ENCODE data around the gene UGT8.
A peak's percentile ranks its signal among the peaks of the same experiment; 100 is the strongest.

The UGT8 gene

DNA sequence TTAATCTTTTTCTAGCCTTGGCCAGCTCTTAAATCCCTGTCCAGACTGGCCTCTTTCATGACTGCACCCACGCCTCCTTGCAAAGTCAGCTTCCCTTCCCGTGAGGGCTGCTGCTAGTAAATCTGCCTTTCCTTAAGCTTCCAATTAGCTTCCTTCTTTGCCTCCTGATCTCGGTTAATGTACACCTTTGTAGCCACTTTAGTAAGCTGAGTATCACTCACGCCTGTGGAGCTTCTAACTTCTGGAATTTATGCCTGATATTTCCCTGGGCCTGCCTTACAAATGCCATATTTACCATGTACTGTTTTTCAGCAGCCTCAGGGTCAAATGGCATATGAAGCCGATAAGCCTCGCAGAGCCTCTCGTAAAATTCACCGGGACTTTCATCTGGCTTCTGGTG is 5.1 kb upstream of the UGT8 start:
- Histone ChIP-seq H3K36me3 (no peaks in the 10 kb centered on the region), H3K27me3 (peaks cover 7% of the 10 kb centered on the region; the same call in 1 of the 2 replicates), H3K4me2 (no peak overlapping the region), H3K27ac (no peak overlapping the region), H3K9me3 (peaks cover 10% of the 10 kb centered on the region), H4K20me1 (no peaks in the 10 kb centered on the region), H3K9ac (no peak overlapping the region), H3K4me1 (no peaks in the 10 kb centered on the region), H3K4me3 (no peak overlapping the region)
- TF ChIP-seq Cebpa-rat (IDR thresholded peaks at IDR 0.05), result no peak

DNA sequence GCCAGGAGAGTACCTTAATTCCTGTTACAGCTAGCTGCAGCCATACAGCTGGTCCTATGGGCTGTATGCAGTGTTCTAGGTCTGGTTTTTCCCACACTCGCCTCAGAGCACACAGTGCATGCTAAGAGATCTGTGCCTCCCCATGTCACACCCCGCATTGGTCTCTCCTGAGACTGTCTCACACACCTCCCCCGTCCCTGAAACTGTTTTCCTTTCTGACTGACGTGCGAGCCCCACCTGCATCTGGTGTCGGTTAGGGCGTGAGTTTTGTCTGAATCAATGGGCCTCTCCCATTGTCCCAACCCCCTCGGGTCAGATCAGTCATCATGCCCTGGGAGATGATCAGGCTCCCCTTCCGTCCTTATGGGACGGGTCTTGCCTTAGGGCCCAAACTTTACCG is 3.4 kb upstream of the UGT8 start:
- Histone ChIP-seq H3K4me2 (no peak overlapping the region), H3K9ac (no peak overlapping the region), H4K20me1 (no peaks in the 10 kb centered on the region; the same call in 1 of the 2 replicates), H3K36me3 (no peaks in the 10 kb centered on the region), H3K4me3 (no peak overlapping the region), H3K4me1 (peaks cover 6% of the 10 kb centered on the region), H3K27ac (no peak overlapping the region), H3K27me3 (peaks cover 18% of the 10 kb centered on the region; the same call in 1 of the 2 replicates), H3K9me3 (peaks cover 10% of the 10 kb centered on the region)
- no peak for TF ChIP-seq Cebpa-rat (IDR thresholded peaks at IDR 0.05)

DNA sequence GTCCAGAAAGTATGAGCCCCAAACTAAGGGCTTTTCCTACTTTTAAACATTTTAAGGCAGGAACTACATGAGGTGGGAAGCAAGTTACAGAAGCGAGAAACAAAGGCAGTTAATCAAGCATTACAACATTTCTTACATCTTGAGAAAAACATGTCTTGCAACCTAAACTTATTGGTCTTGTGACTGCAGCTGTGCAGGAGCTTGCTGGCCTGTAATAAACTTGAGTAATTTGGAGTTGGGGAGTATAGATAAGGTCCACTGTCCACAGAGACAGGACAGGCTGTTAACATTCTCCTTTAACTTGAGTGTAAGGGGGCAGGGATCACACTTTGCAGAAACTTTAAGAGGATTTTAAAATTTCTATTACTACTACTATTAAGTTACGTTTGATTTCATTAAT is 2.7 kb upstream of the UGT8 start:
- no peak for TF ChIP-seq Cebpa-rat (IDR thresholded peaks at IDR 0.05)
- Histone ChIP-seq H3K4me3 (no peak overlapping the region), H3K9ac (no peak overlapping the region), H3K36me3 (no peaks in the 10 kb centered on the region), H3K4me2 (no peak overlapping the region), H3K4me1 (peaks cover 13% of the 10 kb centered on the region), H4K20me1 (peaks cover 5% of the 10 kb centered on the region; the same call in 1 of the 2 replicates), H3K27me3 (peaks cover 20% of the 10 kb centered on the region; the same call in 1 of the 2 replicates), H3K27ac (no peak overlapping the region), H3K9me3 (peaks cover 10% of the 10 kb centered on the region)

DNA sequence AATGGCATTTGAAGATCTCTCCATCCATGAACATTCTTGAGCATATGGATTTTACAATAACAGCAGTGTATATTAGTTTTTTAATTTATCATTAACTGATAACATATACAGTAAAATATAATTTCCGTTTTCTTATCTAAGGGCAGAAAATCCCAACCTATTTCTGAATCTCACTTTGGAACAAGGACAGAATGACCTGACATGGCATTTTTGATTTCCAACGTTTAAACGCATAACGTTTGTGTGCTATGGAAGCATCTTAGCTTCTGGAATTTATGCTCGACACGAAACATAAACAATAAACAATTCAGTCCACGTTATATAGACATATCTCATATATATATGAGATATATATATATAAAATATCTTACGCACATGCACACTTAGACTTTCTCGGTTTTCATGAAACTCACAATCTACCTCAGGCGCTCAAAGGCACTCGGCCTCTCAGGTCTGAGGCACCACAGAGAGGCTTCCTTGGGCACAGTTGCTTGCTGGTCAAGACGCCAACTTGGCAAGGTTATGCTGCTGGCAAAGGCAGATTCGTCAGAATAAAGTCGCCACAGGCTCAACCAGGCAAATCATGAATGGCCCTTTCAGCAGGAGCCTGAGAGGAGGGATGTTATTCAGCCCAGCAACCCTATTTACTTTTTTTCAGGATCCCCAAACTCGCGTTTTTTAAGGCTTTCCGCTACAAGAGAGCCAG is 1.0 kb upstream of the UGT8 start:
- Histone ChIP-seq H3K9me3 (peaks cover 10% of the 10 kb centered on the region), H3K4me2 (peak overlapping the region; percentile 94), H3K27me3 (peaks cover 20% of the 10 kb centered on the region; the same call in 1 of the 2 replicates), H3K36me3 (no peaks in the 10 kb centered on the region), H3K27ac (no peak overlapping the region; the same call in 1 of the 2 replicates), H3K9ac (peak overlapping the region; percentile 64; the same call in 1 of the 2 replicates), H3K4me1 (peaks cover 29% of the 10 kb centered on the region), H4K20me1 (peaks cover 13% of the 10 kb centered on the region; the same call in 1 of the 2 replicates), H3K4me3 (peak overlapping the region; percentile 75)
- no peak for TF ChIP-seq Cebpa-rat (IDR thresholded peaks at IDR 0.05)

DNA sequence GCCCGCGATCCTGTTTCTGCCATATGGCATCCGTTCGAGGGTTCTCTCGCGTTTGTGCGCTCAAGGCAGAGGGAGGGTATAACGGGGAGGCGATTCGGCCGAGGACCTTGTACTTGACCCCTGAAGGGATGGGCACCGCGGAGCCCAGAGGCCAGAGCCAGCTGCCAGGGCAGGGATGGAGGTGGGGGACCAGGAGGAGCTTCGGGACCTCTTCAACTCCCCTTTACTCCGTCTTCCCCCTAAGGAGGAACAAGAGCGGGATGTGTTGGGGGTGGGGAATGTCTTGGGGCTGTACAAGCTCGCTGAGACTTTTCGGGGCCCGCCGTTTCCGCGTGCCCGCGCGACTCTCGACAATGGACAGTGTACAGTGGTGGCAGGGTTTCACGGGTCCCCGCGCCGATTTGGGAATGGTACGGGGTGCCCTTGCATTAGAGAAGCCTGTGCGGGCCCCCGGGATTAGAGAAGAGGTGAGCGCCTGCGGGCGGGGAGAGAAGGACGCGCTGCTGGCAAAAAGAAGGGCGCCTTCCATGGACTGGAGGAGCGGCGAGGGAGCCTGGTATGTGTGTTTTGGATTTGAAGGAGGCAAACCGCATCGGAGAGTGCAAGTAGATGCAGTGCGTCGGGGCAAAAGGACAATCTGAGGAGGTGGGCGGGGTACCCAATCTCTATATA is 760 bp downstream of the UGT8 start:
- Histone ChIP-seq H3K36me3 (no peaks in the 10 kb centered on the region), H3K27ac (peak overlapping the region; percentile 54; the same call in 1 of the 2 replicates), H4K20me1 (peaks cover 18% of the 10 kb centered on the region), H3K4me3 (peak overlapping the region; percentile 75), H3K27me3 (peaks cover 20% of the 10 kb centered on the region; the same call in 1 of the 2 replicates), H3K9me3 (peaks cover 10% of the 10 kb centered on the region), H3K9ac (peak overlapping the region; percentile 76), H3K4me2 (peak overlapping the region; percentile 94), H3K4me1 (peaks cover 45% of the 10 kb centered on the region)
- no peak for TF ChIP-seq Cebpa-rat (IDR thresholded peaks at IDR 0.05)

DNA sequence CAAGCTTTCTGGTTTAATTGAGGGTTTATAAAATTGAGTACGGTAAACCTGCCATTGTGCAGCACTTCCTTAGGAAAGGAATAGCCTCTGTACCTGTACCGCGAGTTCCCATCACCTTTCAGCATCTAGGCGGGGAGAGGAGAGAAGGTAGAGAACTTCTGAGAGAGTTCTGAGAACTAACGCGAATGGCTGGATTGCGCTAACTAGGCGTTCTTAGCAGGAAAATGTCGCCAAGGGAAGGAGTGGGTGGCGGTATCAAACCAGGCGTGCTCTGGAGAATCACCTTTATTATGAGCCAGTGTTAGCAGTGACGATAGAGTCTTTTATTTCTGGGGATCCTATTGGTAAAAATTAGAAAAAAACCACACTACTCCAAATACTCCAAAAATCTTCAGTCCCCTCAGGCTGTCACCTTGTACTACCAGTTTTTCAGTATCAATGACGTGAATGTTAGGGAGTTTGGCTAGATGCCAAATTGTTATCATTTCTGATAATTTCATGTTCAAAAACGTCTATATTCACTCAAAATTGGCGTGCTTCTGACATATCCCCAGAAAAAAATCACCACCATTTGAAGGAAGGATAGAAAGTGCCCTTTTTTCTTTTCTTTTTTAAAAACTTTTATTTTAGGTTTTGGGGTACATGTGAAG is 1.4 kb downstream of the UGT8 start:
- Histone ChIP-seq H3K9me3 (peaks cover 8% of the 10 kb centered on the region), H3K27me3 (peaks cover 20% of the 10 kb centered on the region; the same call in 1 of the 2 replicates), H3K4me2 (peak overlapping the region; percentile 94), H3K9ac (peak overlapping the region; percentile 76), H3K4me3 (peak overlapping the region; percentile 75), H3K27ac (no peak overlapping the region; the same call in 1 of the 2 replicates), H4K20me1 (peaks cover 18% of the 10 kb centered on the region), H3K36me3 (no peaks in the 10 kb centered on the region), H3K4me1 (peaks cover 45% of the 10 kb centered on the region)
- no peak for TF ChIP-seq Cebpa-rat (IDR thresholded peaks at IDR 0.05)

DNA sequence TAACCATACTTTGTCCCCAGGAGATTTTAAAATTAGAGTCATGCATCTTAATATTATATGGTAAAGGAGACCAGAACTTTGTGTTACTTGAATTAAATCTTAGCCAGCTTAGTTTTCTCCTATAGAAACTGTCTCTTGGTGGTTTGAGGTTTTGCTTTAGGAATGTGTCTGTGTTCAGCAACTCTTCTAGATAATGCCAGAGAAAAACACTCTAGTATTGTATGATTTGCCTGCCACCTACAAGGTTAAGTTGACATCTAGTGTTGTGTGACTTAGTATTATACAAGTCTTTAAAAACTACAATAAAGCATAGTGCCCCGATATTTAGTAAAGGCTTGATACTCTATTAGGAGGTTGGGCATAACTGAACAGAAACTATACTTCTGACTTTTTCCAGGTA is 2.1 kb downstream of the UGT8 start:
- Histone ChIP-seq H3K27me3 (peaks cover 20% of the 10 kb centered on the region; the same call in 1 of the 2 replicates), H3K36me3 (no peaks in the 10 kb centered on the region), H3K4me2 (peak overlapping the region; percentile 94), H3K4me3 (no peak overlapping the region; the same call in 1 of the 2 replicates), H3K4me1 (peaks cover 45% of the 10 kb centered on the region), H3K9me3 (peaks cover 2% of the 10 kb centered on the region), H3K27ac (no peak overlapping the region), H4K20me1 (peaks cover 18% of the 10 kb centered on the region), H3K9ac (no peak overlapping the region)
- no peak for TF ChIP-seq Cebpa-rat (IDR thresholded peaks at IDR 0.05)

DNA sequence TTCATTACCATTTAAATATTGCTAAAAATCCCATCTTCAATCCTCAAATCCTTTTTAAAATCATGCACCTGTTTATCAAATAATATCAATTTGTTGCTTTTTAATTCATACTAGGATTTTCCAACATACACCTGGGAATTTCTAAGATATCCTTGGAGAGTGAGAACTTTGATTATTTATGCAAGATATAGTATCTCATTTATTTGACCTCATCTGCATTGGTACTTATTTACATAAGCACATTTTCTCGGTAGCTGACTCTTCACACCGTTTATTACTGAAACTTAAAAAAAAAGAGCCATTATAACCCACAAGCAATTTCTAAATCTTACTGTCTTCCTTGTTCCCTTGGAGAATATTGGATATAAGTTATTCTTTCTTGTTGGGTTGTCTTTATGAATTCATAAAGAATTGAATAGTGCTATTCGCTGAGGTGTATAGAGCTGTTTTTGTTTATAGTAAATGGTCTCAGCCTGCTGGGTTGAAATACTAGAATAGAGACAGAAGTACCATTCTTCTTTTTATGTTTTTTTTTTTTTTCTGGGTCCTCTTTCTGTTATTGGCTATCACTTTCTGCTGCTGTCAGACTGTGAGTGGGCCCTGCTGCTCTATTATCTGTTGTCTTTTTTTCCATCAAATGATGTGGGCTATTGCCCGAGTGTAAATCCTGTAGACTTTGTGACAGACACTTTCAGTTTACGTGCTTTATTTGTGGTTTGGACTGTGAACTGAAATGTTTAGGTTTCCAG is 2.9 kb downstream of the UGT8 start:
- Histone ChIP-seq H3K9ac (no peak overlapping the region), H3K9me3 (no peaks in the 10 kb centered on the region), H3K27me3 (peaks cover 20% of the 10 kb centered on the region; the same call in 1 of the 2 replicates), H3K36me3 (no peaks in the 10 kb centered on the region), H4K20me1 (peaks cover 18% of the 10 kb centered on the region), H3K4me3 (no peak overlapping the region; the same call in 1 of the 2 replicates), H3K4me1 (peaks cover 45% of the 10 kb centered on the region), H3K27ac (no peak overlapping the region), H3K4me2 (peak overlapping the region; percentile 94)
- no peak for TF ChIP-seq Cebpa-rat (IDR thresholded peaks at IDR 0.05)

DNA sequence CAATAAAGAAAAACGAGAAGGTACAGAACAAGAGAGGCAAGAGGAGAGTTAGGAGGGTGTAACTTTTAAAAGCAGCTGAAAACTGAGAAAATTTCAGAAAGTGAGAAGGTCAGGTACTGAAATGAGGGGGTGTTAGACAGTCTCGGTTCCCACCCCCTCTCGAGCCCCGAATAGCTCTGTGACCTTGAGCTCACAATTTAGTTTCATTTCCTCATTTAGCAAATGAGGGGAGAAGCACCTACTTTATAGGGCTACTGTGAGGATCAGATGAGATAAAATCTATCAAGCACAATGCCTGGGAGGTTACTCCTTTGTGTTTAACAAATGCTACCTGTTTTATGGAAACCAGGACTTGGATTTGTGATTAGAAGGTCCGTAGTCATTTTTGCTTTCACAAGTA is 4.9 kb downstream of the UGT8 start:
- H3K4me1 ChIP-seq, result peaks cover 45% of the 10 kb centered on the region
- TF ChIP-seq Cebpa-rat (IDR thresholded peaks at IDR 0.05), result no peak
- peaks cover 18% of the 10 kb centered on the region for H4K20me1 ChIP-seq
- H3K4me2 ChIP-seq, result peak overlapping the region; percentile 94
- no peaks in the 10 kb centered on the region for H3K36me3 ChIP-seq
- H3K4me3 ChIP-seq, result no peak overlapping the region
- no peak overlapping the region for H3K27ac ChIP-seq
- H3K9me3 ChIP-seq, result no peaks in the 10 kb centered on the region
- peaks cover 13% of the 10 kb centered on the region; the same call in 1 of the 2 replicates for H3K27me3 ChIP-seq
- no peak overlapping the region for H3K9ac ChIP-seq

Measured in BLaER1 (cell line).